Measurements from ENCODE around the gene CTBP2.

Gene CTBP2

DNA sequence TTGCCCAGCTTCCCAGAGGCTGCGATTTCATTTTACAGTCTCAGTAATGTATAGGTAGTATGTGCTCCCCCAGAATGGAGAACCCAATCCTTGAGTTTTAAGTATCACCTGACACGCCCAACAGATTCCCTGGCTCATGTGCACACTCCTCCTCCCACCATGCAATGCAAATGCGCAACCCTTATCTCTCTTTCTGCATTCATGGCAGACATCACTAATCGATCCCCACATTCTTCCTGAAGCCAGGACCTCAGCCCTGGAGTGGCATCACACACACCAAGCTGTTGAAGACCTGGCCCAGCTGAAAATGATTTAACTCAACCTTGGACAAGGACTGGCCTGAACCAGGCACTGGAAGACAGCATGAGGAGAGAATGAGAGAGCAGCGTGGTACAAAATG, 150.0 kb downstream of the CTBP2 start:
- DNase-seq (ENCODE audit: low read depth in 2 of 2): no peak

- no peak for DNase-seq (ENCODE audit: low read depth in 2 of 2)
These were observed 150.7 kb downstream of the CTBP2 start for GRCh38 chr10:125009661-125010161.

DNA sequence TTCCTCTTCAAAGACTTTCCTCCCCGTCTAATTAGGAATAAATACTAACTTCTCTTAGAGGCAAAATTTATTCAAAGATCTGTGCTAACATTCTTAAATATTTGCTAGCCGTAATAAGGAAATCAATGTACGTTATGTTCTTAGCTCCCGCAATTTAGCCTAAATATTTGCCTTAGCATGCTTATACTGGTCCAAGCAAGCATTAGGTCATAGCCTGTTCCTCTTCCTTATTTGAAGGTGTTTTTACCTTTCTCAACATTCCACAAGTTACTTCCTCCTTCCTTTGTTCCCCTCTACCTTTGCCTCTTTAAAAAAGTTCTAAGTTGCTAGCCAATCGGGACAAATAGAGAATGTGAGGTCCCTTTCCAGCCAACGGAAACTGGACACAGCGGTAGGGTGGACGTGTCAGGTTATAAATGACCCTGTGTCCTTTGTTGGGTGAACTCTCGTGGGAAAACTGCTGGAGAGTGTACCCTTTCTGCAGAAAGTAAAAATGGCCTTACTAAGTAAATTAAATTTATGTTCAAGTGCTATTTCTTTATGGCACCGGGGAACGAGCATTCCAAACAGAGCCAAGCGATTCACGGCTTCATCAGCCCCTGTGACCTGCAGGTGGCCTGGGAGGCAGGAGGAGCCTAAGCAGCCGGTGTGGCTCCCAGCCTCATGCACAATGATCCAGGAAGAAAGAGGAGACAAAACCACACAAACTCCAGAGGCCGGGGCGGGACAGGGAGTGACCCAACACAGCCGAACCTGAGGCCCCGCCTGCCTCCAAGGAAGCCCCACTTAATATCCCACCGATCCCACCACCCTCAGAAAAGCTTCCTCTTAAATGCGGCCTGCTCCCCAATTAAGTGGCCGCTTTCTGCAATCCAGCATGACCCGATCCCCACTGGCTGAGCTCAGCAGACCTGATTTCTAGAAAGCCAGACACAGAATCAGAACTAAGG, 151.4 kb downstream of the CTBP2 start:
- DNase-seq (ENCODE audit: low read depth in 2 of 2): no peak

DNA sequence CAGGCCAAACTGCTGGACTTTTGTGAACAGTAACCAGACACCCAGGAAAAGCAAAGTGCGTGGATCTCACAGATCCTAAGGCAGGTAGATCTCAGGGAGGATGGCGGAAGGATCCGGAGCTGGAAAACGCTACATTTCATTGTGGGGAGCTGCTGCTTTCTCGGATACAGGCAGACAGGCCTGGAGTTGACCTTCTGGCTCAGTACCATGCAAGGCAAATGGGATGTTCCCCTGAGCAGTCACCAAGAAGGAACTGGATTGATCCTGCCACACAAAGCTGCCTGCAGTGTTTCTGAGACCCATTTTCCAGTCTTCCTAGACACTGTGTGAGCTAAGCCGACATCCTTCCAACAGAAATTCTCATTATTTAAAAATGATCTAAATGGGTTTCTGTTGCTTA, 152.9 kb downstream of the CTBP2 start:
- DNase-seq (ENCODE audit: low read depth in 2 of 2): no peak

DNA sequence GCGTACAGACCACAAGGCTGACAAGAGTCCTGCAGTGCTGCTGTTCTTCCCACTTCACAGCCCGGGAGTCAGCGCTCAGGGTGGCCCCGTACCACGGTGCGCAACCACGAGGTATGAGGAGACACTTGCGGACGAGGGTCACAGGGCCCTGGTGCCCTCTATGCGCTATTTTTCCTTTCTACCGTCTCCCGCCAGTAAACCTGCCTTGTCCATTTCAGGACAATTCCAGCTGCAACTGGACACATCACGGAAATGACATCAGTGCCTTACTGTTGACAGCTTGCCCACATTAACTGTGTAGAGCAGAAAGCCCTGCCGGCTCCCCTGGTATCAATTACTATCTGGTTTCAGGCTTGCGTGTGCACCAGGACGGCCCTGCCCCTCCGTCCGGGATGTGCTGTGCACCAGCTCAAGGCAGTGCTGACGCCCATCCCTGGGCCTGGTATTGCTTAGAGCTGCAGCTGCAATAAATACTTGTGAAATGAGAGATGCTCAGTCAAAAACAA, 153.4 kb downstream of the CTBP2 start:
- no peak for DNase-seq (ENCODE audit: low read depth in 2 of 2)

DNA sequence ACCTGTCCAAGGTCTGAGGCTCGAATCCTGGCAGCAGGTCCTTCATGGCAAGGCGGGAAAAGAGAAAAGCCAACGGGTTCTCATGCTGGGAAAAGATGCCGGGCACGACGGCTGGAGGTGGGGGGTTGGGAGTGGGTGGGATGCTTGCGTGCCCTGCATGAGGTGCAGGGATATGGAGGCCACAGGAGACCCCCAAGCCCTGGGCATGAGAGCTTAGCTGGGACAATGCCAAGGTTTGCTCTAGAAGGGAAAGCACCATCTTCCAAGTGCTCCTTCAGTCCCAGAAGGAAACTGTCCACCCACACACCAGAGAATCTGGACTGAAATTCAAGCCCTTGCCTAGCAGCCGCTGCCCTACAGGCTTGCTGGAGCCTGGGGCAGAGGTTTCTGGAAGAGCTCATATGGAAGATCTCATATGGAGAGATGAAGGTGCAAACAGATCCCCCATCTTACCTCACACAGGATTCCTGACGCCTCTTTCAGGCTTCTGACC, 154.1 kb downstream of the CTBP2 start:
- DNase-seq (ENCODE audit: low read depth in 2 of 2): no peak

DNA sequence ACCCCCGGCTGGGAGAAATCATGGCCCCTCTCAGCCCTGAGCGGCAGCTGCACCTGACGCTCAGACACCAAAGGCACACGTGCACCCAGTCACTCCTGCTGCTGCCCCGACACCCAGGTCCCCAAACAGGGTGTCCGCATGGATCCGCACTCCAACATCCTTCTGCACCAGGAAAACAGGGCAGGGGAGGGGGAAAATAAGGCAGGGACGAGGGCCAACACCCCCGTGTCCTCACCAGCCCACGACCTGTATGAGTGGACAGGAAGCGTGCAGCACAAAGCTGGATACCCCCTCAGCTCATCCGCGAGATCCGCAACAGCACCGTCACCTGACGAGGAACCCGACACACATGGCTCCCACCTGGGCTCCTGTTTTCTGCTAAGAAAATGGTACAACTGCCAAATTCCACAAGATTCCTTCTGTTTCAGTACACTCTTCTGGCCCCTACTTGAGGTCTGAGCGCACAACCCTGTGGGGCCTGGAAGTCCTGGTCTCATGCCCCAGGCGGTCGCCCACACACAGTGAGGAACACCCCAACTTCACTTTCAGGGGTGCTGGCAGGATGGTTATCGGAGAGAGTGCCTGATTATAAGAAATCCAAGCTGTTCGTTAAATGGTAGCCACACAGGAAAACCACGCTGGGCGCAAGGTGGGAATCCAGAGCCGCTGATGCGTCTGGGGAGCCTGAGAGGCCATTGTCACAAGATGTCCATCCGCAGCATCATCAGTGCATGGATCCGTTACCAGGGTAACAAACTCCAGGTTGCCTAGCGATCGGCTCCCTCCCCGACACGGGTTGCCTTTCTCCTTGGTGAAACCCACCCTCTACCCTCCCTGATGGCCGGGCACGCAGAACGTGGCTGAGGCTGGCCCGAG, 154.8 kb downstream of the CTBP2 start:
- DNase-seq (ENCODE audit: low read depth in 2 of 2): no peak

- no peak for DNase-seq (ENCODE audit: low read depth in 2 of 2)
These were observed 155.6 kb downstream of the CTBP2 start for GRCh38 chr10:125004571-125005311.

- no peak for DNase-seq (ENCODE audit: low read depth in 2 of 2)
These were observed 156.4 kb downstream of the CTBP2 start for GRCh38 chr10:125003901-125004467.

- DNase-seq (ENCODE audit: low read depth in 2 of 2): no peak
These were observed 157.0 kb downstream of the CTBP2 start for GRCh38 chr10:125003146-125003900.

GRCh38 chr10:125002423-125003145, 157.8 kb downstream of the CTBP2 start:
- DNase-seq (ENCODE audit: low read depth in 2 of 2): no peak

- no peak for DNase-seq (ENCODE audit: low read depth in 2 of 2)
These were observed 158.3 kb downstream of the CTBP2 start for GRCh38 chr10:125002047-125002422.

- DNase-seq (ENCODE audit: low read depth in 2 of 2): no peak
These were observed 158.9 kb downstream of the CTBP2 start for GRCh38 chr10:125001313-125002046.

- no peak for DNase-seq (ENCODE audit: low read depth in 2 of 2)
These were observed 159.7 kb downstream of the CTBP2 start for GRCh38 chr10:125000366-125001312.

DNA sequence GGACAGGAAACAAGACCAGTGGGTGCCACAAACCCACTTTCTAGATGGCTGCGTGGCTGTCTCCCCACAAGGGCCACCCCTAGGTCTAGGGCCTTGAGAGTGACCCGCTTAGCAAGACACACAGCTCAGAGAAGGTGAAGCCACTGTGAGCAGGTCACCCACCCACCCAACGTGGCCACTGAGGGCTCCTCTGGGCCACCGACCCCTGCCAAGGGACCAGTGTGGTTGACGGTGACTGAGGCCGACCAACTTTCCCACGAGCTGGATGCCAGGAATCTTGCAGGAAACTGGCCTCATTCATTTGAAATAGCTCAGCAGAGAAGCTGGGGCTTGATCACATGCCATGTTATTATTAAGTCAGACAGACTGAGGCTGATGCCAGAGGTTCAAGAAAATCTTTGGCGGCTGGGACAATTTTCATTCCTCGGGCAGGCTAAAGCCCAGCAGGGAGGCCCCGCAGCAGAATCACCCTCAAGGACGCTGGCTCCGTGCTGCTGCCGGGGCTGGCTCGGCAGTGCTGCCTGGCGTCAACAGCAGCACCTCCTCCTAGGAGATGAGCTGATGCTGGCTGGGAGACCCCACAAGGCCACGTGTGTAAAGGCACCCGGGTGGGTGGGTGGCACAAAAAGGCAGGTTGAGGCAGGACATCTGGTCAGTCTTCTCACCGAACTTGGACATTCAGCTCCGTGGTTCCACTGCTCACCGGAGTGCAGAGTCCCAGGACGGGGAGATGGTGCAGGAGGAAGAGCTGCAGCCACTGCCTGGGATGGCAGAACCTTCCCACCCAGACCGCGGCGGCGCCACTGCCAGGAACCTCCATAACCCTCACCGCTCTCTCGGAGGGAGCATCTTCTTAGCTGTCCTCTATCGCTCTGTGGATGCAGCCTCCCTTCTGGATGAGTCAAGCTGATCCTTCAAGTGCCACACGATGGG, 160.7 kb downstream of the CTBP2 start:
- no peak for DNase-seq (ENCODE audit: low read depth in 2 of 2)

DNA sequence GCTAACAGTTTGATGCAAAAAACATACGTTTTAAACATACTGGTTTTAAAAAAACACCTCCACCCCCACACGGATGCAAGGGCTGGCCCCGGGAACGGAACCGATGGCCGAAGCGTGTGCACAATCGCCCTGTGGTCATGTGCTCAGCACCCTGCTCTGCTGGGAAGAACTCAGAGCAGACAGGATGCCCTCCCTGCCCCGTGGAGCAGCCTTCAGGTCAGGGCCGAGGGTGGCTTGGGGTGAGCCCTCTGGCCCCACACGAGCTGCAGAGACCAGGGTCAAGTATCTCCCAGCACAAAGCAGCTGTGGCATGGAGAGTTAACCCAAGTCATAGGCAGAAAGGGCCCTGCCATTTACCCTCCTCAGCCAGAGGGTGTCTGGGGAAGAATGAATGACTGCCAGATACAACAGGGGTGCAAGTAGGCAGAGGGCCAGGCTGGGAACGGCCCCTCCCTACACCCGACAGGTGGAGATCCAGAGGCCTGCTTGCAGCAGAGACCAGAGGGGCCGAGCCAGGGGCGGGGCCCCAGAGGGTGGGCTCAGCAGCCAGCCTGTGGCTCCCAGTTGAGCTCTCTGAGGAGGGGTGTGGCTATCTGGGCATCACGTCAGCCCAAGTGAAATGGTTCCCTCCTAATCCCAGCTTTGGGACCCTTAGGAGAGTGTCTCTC, 161.6 kb downstream of the CTBP2 start:
- no peak for DNase-seq (ENCODE audit: low read depth in 2 of 2)
